T47D (cell line): ENCODE measurements around the gene INSRR.

Source experiments
- DNase-seq, 2 experiments: peaks; one replicate each; pipeline versions ENCODE4 v3.0.0 to v3.0.0-alpha.2; 2011 to 2012; ENCODE audit warnings: low read depth in 1 of 2, low spot score in 1 of 2
- JUND ChIP-seq: IDR thresholded peaks from 2 replicates; pipeline ENCODE4 v1.6.1; 2012; ENCODE audit warnings: low read depth
- in situ Hi-C: cut with HindIII; loops from 2 replicates; pipeline ENCODE4 v1.10.0; 2016; ENCODE audit warnings: low sequenced_read_pairs, low pct_unique_long_range_greater_than_20kb

The INSRR gene

GRCh38 chr1:156851779-156852417 is 7.0 kb downstream of the INSRR start:
- TF ChIP-seq JUND, result no peak
- in situ Hi-C loops, result no loop called here
- no peak for DNase-seq

- in situ Hi-C loops, result no loop called here
- no peak for DNase-seq
- no peak for TF ChIP-seq JUND
Observed at GRCh38 chr1:156849151-156849496, 9.8 kb downstream of the INSRR start.

GRCh38 chr1:156848461-156849150 is 10.3 kb downstream of the INSRR start:
- DNase-seq, result no peak
- no peak for TF ChIP-seq JUND
- in situ Hi-C loops, result no loop called here

DNA sequence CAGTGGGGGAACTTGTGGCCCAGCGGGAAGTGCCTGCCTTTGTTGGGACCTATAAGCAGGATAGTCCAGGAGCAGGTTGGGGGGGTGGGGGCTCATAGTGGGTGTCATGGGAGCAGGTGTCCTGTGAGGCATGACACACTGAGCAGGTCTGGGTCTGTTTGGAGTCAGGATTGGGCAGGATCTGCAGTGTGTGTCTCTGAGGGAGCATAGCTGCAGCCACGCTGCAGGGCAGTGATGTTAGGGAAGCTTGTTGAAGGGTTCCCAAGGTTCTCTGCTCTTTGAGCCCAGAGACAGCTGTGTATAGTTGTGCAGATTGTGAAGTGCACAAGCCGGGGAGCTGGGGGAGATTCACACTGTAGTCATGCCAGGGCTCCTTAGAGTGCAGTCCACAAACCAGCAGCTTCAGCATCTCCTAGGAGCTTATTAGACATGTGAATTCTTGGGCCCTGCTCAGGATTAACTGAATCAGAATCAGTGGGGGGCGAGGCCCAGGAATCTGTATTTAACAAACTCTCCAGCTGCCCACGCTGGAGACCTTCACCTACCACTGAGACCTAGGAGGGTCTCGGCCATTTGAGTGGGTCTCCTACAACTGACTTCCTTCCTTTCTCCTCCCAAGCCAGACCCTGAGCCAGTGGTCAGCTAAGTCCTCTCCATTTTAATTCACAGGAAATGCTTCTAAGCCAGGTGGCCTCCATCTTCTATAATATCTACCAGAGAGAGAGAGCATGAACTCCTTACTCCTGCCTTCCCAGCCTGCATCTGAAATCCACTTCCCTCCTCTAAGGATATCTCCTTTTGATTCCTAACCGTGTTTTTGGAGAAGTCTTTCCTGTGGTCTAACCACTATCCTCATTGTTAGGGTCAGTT is 11.1 kb downstream of the INSRR start:
- DNase-seq, result no peak
- in situ Hi-C loops, result no loop called here
- TF ChIP-seq JUND, result no peak

DNA sequence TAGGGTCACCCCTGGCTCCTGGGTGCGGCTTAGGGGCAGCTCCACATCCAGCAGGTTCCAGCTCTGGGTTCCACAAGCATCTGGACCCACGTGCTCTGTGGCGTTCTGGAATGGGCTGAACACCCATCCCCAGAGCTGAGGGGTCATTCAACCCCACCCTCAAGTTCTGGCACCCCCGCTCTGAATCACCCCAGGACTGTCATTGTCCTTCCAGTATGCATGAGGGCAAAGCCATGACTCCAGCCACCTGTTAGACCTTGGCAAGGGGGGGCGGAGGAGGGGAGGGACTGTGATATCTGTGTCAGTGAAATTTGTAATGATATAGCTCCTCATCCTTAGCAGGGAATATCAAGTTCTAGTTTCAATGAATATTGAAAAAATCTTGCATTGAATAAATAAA is 12.3 kb downstream of the INSRR start:
- in situ Hi-C loops, result no loop called here
- DNase-seq, result no peak
- no peak for TF ChIP-seq JUND

DNA sequence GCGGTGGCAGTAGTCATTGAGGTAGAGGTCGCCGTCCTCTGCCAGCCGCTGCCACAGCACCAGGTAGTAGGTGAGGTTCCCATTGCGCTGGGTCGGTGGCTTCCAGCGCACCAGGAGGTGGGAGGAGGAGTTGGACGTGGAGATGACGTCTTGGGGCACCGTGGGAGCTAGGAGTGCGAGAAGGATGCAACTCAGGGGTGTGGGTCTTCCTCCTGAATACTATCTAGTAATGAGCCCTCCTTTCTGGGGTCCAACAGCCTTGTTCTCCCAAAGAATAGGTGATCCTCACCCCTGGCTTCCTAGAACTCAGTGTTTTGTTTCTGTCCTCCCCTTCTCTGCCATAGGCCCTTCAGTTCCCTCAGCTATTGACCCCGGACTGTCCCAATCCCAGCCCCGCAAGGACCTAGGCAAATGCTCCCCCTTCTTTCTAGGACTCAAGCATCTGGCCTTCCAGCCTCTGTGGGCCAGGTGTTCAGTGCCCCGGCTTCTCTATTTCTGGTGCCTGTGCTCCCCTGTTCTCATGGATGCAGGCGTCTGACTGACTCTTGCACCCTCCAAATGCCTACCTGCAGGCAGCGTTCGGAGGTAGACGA is 12.9 kb downstream of the INSRR start:
- in situ Hi-C loops, result no loop called here
- TF ChIP-seq JUND, result no peak
- DNase-seq, result no peak

GRCh38 chr1:156845055-156845952 is 13.6 kb downstream of the INSRR start:
- DNase-seq, result no peak
- TF ChIP-seq JUND, result no peak
- in situ Hi-C loops, result no loop called here

DNA sequence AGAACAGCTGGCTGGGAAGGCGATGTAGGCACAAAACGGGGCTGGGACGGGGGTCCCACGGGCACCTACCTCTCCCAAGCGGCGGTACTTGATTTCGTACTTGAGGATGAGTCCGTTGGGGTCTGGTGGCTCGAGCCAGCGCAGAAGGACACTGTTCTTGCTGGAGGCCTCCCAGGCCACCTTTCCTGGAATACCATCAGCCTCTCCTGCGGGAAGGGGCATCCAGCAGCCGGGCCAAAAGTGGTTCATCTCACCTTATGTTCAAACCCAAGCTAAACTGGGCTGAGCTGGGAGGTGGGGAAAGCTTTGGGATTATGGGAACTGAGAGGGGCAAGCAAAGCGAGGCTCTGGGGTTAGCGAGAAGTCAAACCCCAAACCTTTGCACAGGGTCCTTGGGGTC is 14.3 kb downstream of the INSRR start:
- no peak for DNase-seq
- in situ Hi-C loops, result no loop called here
- TF ChIP-seq JUND, result no peak

DNA sequence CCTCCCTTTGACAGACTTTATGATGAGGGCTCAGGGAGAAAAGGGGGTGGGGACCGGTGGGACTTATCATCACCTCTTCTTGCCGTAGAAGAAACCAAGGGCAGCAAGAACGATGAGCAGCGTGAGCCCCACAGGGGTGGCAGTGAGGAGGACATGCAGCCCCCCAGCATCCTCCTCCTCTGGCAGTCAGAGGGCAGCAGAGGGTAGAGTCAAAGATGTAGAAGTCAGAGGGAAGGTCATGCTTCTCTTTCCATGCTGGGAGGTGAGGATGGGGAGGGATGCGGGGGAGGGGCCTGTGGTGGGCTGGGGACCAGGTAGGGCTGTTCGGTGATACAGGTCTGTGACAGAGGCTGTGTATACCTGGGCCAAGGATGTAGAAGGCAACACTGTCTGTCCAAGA is 14.8 kb downstream of the INSRR start:
- TF ChIP-seq JUND, result no peak
- DNase-seq, result no peak
- in situ Hi-C loops, result no loop called here

DNA sequence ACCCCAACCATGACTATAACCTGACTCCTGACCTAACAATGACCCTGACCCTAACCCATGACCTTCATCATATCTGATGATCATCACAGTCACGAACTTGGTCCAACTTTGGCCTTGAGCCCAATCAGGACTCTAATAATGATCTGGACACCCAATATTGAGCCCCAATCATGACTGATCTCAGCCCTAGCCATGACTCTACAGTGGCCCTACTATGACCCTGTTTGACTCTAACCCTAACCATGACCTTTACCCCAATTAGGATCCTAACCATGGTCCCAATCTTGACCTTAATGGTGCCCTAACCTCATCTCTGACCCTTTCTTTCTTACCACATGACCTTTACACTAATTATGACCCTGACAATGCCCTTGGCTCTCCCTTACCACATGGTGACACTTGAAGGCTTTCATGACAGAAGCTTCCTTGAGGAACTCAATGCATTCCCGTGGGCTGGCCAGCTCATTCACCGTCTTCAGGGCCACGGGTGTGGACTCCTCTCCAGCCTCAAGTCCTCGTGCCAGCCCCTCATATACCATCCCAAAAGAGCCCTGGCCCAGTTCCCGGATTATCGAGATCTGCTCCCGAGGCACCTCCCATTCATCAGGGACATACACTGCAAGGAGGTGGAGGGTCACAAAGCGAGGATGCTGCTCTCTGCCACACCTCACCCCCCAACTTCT is 16.2 kb downstream of the INSRR start:
- TF ChIP-seq JUND, result no peak
- in situ Hi-C loops, result no loop called here
- DNase-seq, result no peak

DNA sequence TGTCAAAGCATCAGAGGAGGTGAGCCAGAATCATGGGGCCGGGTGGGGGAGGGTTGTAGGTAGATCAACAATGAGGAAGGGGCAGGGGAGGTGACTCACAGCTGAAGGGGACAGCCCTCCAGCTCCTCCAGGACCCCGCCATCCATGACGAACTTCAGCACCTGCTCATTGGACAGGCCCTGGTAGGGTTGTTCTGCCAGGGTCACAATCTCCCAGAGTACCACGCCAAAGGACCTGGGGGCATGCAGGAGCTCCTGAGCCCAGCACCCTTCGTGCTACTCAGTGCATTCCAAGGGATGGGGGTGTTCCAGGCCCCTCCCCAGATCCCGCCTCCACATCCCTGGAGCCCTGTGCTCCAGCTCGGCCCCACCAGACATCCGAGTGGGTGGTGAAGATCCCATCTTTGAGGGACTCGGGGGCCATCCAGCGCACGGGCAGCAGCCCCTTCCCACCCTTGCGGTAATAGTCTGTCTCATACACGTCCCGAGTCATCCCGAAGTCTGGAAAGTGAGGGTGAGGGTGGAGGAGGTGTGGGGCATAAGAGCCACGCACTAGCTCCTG is 17.5 kb downstream of the INSRR start:
- no peak for DNase-seq
- TF ChIP-seq JUND, result no peak
- in situ Hi-C loops, result no loop called here

- DNase-seq, result no peak
- in situ Hi-C loops, result no loop called here
- TF ChIP-seq JUND, result no peak
Observed at GRCh38 chr1:156840898-156841279, 18.0 kb downstream of the INSRR start.
